ENCODE measurements around the gene ANAPC16. TPM values are rescaled to one million over a fixed set of nuclear protein-coding genes. Genes with fewer than 3 reads are reported as not detected.

Gene ANAPC16
- total RNA-seq, 4 donors from 2014 or later: 106 to 157 (median 143) TPM

- peaks cover 46 to 81% (median 68%) of the 10 kb centered on the region in 4 donors for H3K4me1 ChIP-seq
- no peaks in the 10 kb centered on the region for H3K9me3 ChIP-seq
- H3K4me3 ChIP-seq: no peak overlapping the region
- no peaks in the 10 kb centered on the region for H3K27me3 ChIP-seq
- 90% methylated on average over 6 of the region's 6 CpGs for WGBS
- peak overlapping the region; percentile 24 to 79 (median 58) for H3K27ac ChIP-seq (replicated peaks in 1 of 4)
- TF ChIP-seq POLR2A (IDR thresholded peaks at IDR 0.05; ENCODE audit: low read depth): no peak
- TF ChIP-seq POLR2AphosphoS5 (IDR thresholded peaks at IDR 0.05): no peak
- no peak for TF ChIP-seq EP300 (IDR thresholded peaks at IDR 0.05)
- TF ChIP-seq CTCF (IDR thresholded peaks at IDR 0.05): no peak
- peaks cover 11 to 43% (median 30%) of the 10 kb centered on the region in 4 donors for H3K36me3 ChIP-seq
- intact Hi-C loops (cut with DNase I): loop anchor here (10.0 kb wide), 1 partner anchor 272 kb away; no protein-coding TSS in a partner anchor
- no peak for DNase-seq (ENCODE audit: extremely low spot score)
These were observed 10.7 kb downstream of the ANAPC16 start for GRCh38 chr10:72226418-72227027.

DNA sequence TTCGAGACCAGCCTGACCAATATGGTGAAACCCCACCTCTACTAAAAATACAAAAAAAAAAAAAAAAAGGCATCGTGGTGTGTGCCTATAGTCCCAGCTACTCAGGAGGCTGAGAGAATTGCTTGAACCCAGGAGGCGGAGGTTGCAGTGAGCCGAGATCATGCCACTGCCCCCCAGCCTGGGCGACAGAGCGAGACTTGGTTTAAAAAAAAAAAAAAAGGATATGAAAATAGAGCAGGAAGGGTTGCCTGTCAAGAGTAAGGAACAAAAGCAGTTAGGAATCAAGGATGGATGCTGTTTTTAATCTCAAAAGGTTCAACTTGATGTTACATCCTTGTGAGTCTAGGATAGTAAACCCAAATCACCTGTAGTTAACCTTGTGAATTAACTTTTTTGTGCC, 12.0 kb downstream of the ANAPC16 start:
- TF ChIP-seq POLR2A (IDR thresholded peaks at IDR 0.05; ENCODE audit: low read depth) (no peak), EP300 (IDR thresholded peaks at IDR 0.05) (no peak), POLR2AphosphoS5 (IDR thresholded peaks at IDR 0.05) (no peak), CTCF (IDR thresholded peaks at IDR 0.05) (no peak)
- no peaks in the 10 kb centered on the region for H3K9me3 ChIP-seq
- no peak for DNase-seq (ENCODE audit: extremely low spot score)
- peak overlapping the region; percentile 31 to 70 (median 64) for H3K27ac ChIP-seq (replicated peaks in 1 of 4)
- 88% methylated on average over 6 of the region's 6 CpGs for WGBS
- H3K36me3 ChIP-seq: peaks cover 15 to 56% (median 43%) of the 10 kb centered on the region in 4 donors
- no peak overlapping the region for H3K4me3 ChIP-seq
- no peaks in the 10 kb centered on the region for H3K27me3 ChIP-seq
- peaks cover 38 to 73% (median 56%) of the 10 kb centered on the region in 4 donors for H3K4me1 ChIP-seq
- intact Hi-C loops (cut with DNase I): loop anchor here (10.0 kb wide), 1 partner anchor 273 kb away; no protein-coding TSS in a partner anchor

GRCh38 chr10:72228318-72228751, 12.5 kb downstream of the ANAPC16 start:
- Histone ChIP-seq H3K27ac (replicated peaks in 1 of 4) (peak overlapping the region; percentile 31 to 70 (median 64)), H3K27me3 (no peaks in the 10 kb centered on the region), H3K9me3 (no peaks in the 10 kb centered on the region), H3K4me1 (peaks cover 33 to 67% (median 50%) of the 10 kb centered on the region in 4 donors), H3K36me3 (peaks cover 15 to 61% (median 48%) of the 10 kb centered on the region in 4 donors), H3K4me3 (no peak overlapping the region)
- intact Hi-C loops (cut with DNase I): loop anchor here (10.0 kb wide), 1 partner anchor 274 kb away; no protein-coding TSS in a partner anchor
- 82% methylated on average over 2 of the region's 2 CpGs for WGBS
- DNase-seq (ENCODE audit: extremely low spot score): no peak
- TF ChIP-seq EP300 (IDR thresholded peaks at IDR 0.05): no peak
- TF ChIP-seq CTCF (IDR thresholded peaks at IDR 0.05): no peak
- no peak for TF ChIP-seq POLR2AphosphoS5 (IDR thresholded peaks at IDR 0.05)
- TF ChIP-seq POLR2A (IDR thresholded peaks at IDR 0.05; ENCODE audit: low read depth): no peak

DNA sequence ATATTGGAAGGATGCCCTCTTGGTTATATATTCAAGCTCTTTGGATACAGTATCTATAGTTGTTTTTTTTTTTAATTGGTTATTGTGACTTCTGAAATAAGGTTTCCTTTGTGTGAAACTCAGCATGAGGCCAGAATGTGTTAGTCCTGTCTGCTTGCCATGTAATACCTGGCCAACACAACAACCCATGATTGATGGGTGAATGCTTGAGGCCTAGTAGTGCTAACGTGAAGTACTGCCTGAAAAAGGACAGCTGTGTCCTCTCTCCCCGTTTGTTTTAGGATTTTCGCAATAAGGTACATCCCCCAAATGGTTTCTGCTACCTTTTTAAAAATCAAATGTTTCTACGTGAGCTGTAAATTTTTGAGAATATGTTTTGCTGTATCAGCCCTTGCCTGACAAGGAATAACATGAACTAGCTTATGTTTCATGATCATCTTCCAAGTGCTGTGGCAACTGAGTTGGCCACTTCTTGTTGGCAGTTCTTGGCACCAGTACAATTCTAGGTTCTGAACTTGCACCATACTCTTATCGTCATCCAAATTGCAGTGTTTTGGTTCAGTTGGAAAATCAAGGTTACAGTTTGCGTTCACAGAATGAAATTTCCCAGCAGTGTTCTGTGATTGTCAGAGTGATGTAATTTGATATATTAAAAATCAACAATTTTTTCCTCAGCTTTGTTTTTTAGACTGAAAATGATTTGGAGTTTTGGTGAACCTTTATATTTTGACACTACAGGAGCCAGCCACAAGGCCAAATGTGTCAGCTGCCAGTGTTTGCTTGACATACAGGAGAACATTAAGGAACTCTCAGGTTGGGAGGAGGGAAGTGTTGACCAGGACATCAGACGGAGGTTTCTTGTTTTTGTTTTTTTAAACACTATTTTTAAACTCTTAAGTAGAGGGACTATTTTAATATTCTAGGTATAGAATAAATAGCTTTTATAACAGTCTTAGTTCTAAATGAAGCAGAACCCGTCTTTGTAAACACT, 13.7 kb downstream of the ANAPC16 start:
- Histone ChIP-seq H3K9me3 (no peaks in the 10 kb centered on the region), H3K36me3 (peaks cover 23 to 68% (median 56%) of the 10 kb centered on the region in 4 donors), H3K4me3 (no peak overlapping the region), H3K27ac (replicated peaks in 1 of 4) (peak overlapping the region; percentile 31 to 70 (median 64)), H3K27me3 (no peaks in the 10 kb centered on the region), H3K4me1 (peaks cover 21 to 55% (median 38%) of the 10 kb centered on the region in 4 donors)
- 56% methylated on average over 8 of the region's 8 CpGs for WGBS
- TF ChIP-seq POLR2AphosphoS5 (IDR thresholded peaks at IDR 0.05): peak; percentile 38 to 66
- no peak for TF ChIP-seq CTCF (IDR thresholded peaks at IDR 0.05)
- no peak for DNase-seq (ENCODE audit: extremely low spot score)
- intact Hi-C loops (cut with DNase I): loop anchor here (10.0 kb wide), 1 partner anchor 275 kb away; no protein-coding TSS in a partner anchor
